GM21576 (cell line): ENCODE data around the gene TRIM62.

Source experiments
- ATAC-seq: cut with Tn5 transposase; IDR thresholded peaks from one replicate; pipeline ENCODE4 v1.9.1; 2021; ENCODE audit warnings: mild to moderate bottlenecking, moderate library complexity; ENCODE audit not compliant: unreplicated experiment

The TRIM62 gene

DNA sequence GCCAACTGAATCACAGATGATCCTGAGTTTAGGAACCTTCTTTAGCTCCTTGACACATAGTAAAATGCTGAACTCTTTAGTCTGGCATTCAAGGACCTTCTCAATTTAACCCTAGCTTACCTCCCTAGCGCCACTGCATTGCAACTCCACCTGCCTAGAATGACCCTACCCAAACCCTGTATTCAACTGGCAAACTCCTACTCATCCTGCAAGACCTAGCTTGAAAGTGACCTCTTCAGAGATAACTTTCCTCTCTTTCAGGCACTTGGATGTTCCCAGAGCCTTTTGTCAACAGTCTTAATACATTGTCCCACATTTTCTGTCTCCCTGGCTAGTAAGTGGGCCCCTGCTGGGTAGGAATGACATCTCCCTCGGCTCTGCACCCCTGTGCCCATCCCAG lies 19.7 kb downstream of the TRIM62 start:
- no peak for ATAC-seq

DNA sequence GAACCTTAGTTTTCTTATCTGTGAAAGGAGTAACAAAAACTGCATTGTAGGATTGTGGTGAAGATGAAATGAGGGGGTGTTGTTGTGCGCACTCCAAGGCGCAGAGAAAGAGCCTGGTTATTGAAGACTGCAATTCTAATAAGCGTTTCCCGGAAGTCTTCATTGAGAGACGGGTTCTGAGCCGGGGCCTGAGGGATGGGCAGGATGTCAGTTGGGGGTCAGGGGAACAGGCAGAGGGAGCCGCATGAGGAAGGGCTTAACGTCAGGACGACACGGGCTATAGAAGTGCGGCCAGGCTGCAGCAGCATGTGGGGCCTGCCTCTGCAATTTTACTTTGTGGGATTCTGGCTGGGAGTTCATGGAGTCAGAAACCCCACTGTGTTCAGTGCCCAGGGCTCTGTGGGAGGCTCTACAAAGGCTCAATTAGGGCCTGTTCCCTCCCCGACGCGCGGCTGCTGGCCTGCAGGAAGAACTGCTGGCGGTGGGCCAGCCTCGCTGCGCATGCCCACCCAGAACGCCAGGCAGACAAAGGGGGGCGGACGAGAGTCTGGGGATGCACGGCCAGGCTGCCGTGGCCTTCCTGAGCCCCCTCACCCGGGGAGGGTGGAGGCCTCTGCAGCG lies 20.7 kb downstream of the TRIM62 start:
- ATAC-seq: no peak

DNA sequence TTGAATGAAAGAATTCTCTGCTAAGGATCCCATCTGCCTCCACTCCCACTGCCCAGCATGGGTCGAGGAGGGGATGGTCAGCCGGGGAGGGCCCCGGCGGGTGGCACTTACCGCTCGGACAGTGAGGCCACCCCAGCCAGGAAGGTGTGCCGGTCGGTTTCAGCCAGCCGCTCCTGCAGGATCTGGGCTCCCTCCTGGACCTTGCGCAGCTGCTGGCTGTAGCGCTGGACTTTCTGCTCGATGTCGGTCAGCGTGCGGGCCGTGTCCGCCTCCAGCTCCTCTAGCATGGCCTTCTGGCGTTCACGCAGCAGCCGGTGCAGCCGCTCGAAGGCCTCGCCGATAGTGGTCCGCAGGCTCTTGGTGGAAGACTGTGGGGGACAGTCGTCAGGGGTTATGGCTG lies 22.3 kb downstream of the TRIM62 start:
- no peak for ATAC-seq

DNA sequence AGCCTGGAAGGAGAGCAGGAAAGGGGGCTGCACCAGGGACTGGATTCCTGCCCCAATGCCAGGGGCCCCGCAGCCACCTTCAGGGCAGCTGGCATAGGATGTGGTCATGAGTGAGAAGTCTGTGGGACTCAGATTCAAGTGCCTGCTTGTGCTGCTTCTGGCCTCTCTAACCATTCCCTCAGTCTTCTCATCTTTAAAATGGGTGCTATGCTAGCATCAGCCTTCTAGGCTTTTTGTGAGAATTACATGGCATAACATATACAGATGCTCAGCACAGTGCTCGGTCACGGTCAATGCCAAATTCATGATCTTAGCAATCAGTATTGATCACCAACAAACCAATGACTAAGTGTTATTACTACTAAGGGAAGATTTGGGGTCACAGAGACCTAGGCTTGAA lies 23.5 kb downstream of the TRIM62 start:
- ATAC-seq: no peak

DNA sequence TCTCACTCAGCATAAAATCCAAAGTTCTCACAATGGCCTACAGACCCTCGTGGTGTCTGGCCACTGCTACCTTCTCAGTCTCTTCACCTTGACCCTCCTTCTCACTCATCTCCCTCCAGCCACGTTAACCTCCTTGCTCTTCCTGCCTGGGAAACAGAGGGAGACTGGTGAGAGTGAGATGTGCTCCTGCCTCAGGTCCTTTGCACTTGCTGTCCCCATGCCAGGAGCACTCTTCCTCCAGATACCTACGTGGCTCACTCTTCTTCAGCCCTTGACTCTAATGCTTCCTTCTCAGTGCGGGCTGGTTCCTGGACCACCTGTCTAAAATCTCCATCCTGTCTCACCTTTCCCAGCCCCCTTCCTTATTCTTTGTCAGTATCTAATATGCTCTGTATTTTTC lies 24.7 kb downstream of the TRIM62 start:
- no peak for ATAC-seq

DNA sequence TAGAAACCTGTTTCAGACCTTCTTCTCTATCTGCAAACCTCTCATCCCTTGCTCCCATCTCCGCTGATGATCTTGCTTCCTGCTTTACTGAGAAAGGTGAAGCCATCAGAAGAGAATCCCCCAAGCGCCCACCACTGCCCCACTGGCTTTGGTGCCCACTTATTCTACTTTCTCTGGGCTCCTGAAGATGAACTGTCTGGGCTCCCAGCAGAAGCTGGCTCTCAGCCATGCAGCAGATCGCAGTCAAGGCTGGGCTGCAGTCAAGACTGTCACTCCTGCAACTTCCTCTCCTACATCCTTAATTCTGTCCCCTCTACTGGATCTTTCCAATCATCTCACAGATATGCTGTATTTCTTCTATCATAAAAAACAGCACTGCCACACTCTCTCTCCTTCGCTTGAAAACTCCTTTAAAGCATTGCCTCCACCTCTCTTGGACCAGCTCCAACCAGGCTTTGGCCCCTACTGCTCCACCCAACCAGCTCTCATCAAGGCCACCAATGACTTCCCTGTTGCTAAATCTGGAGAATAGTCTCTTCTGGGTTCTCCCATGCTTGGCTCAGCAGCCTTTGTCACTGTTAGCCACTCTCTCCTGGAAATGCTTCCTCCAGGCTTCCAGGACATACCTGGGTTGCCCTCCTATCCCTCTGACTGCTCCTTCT lies 25.8 kb downstream of the TRIM62 start:
- ATAC-seq: no peak

DNA sequence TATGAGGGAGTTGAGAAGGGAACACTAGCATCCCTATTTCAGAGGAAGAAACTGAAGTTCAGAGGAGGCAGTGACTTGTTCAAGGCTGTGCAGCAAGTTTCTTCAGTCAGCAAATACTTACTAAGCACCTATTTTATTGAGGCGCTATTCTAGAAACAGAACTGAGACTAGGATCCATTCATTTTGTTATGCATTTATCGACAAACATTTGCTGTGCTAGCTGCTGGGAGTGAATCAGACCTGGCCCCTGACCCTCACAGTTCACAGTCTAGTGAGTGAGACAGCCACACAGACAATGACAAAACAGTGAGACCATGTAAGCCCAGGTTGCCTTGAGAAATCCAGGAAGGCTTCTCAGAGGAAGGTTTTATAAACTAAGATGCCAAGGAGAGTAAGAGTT lies 28.2 kb downstream of the TRIM62 start:
- ATAC-seq: no peak

DNA sequence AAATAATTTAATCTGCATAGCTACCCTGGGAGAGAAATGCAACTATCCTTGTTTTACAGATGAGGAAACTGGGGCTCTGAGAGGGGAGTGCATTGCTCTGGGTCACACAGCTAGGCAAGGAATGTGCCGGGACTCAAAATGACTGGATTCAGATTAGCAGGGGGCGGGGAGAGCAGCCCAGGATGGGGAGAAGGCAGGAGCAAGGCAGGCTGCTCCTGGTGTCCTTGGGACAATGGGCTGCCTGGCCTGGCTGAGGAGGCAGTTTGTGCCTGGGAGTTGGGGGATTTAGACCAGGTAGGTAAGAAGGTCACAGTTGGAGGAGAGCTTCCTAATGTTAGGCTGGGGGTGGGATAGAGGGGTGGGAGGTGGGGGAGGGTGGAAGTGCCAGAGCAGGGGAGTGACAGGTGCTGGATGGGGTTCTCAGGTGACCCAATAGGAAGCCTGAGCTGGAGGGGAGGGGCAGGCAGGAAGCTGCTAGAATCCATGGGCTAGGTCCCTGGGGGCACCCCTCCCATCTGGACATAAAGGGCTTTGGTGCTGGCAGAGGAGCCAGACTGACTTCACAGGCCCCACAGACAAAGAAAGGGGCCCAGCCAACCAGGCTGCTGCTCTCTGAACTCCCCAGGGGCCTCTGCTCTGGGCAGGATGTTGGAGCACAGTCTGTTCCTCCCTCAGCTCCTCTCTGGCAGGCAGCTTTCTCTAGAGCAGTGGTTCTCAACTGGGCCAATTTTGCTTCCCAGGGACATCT lies 29.0 kb downstream of the TRIM62 start:
- no peak for ATAC-seq

DNA sequence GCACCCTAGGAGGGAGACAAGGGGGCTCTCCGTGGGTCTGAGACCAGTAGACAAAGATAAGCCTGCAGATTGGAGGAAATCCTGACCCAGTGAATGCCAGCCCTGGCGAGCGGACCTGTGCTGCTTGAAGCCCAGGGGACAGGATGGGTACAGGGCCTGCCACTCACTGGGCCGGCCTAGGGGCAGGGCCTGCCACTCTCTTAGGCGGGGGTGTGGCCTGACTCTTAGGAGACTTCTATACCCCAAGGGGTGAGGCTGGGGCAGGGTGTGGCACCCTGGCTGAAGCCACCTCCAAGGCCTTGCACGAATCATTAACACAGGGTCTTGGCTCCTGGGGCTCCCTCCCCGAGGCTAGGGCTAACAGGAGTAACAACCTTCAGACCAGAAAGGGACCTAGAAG lies 30.7 kb downstream of the TRIM62 start:
- no peak for ATAC-seq

DNA sequence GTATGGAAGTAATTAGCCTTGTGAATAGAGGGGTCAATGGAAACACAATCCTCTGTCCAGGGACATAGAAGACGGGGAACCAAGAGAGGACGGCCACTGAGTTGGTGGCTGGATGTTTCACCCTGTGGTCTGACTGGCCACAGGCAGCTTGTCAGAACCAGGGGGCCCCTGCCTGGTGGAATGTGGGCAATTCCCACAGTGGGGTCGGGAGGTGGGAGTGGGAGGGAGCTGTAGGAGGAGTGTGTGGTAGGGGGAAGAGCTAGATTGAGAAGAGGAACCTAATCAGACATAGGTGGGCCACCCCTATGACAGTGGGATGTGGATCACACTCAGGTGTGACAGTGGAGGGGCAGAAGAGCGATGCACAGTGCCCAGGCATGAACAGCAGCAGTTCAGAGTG lies 31.3 kb downstream of the TRIM62 start:
- ATAC-seq: no peak

DNA sequence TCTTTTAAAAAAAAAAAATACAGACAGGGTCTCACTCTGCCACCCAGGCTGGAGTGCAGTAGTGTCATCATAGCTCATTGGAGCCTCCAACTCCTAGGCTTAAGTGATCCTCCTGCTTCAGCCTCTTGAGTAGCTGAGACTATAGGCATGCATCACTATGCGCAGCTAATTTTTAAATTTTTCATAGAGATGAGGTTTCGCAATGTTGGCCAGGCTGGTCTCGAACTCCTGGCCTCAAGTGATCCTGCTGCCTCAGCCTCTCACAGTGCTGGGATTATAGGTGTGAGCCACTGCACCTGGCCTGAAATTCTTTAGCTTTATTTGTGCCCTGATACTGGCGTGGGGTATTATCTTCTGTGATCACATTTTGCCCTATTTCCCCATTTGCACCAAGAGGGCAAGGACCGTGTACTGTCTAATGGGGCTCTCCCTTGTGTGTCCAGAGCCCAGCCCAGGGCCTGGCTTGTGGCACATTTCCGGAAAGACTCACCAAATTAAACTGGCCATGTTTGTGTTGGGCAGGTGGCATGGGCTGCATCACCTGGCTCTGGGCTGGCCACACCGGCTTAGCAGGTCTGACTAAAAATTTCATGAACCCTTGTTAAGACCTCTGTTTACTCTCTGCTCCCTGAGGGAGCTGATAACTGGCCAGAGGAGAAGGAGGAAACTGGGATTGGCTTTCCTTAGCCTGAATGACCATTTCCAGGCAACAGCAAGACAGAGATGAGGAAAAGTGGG lies 32.2 kb downstream of the TRIM62 start:
- no peak for ATAC-seq

DNA sequence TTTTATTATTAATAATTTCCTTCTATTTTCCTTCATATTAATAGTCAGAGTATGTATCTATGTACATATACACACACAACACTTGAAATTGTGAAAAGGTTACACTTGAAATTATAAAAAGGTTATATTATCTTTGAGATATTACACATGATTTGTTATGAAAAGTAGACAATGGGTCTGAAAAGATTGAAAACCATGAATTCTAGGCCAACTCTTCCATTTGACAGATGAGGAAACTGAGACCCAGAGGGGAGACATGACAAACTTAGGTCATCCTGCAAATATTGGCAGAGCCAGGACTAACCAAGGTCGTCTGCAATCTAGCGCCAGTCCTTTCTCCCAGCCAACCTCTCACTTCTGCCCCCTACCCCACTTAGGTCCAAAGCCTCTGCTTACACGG lies 33.2 kb downstream of the TRIM62 start:
- ATAC-seq: no peak

DNA sequence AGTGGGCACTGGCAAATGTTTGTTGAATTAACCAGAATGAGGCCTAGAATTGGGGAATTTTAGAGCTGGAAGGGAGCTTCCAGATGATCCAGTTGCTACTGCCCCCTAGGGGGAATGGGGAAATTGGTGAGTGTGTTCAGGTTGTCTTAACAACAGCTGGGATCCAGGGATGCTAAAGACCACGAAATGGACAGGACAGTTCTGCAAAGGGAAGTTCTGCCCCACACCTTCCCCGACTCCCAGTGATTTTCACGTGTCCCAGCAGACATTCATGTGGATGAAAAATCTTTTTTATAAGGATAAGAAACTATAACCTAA lies 33.9 kb downstream of the TRIM62 start:
- no peak for ATAC-seq

DNA sequence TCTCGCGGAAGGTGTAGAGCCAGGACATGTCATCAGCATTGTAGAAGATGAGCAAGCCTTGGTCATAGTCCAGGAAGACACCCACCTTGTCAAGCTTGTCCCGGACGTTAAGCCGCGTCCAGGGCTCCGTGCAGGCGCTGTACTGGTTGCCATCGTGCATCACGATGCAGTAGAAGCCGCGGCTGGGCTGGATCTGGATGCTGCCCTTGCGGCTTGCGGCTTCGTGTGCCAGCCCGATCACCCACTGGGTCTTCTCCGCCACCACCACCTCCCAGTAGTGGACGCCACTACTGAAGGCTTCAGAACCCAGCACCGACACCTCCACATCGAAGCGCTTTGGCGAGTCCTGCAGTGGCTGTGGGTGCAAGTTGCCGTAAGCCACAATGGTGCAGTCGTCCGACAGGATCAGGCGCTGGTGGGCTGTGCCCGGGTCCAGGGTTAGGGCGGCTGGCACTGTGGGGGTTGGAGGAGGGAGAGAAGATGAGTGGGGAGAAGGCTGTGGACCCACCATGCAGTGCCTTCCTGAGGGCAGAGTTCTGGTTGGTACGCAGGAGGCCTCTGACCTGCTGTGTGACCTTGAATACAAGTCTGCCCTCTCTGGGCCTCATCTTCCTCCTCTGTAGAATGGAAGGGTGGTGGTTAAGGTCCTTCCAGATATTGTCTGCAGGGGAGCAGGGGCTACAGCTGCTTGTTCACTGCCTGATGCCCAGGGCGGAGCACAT lies 34.4 kb downstream of the TRIM62 start:
- ATAC-seq: no peak

DNA sequence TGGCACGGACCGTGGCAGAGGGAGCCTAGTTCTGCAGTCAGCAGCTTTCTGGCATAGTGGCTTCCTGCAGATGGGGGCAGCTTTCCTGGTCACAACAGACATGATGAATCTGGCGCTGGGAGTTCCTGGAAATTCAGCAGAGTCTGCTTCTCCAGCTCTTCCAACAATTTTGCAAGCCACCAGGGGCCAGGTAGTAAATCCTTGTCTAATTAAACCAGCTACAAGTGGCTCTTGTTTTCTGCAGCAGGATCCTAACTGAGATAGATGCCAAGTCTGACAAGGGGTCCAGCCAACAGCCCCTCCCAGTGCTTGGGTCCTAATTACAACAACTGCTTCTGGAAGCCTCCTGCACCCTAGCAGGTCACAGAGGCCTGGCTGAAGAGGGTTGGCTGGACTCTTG lies 35.8 kb downstream of the TRIM62 start:
- ATAC-seq: no peak

DNA sequence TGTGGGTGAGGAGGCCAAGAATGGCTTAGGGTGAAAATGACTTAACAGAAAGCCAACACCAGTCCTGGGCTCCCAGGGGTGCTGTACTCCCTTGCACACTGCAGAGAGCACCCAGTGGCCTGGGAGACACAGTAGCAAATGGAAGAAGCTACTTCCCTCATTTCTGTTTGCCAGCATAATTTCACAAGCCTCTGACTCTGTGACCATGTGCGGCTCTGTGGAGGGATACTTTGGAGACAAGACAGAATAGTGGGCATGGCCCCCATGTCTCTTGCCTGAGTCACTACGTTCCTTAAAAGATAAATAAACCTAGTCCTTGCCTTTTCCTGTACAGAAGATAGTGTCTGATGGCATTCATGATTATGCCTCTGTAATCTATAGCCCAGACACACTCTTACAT lies 38.1 kb downstream of the TRIM62 start:
- no peak for ATAC-seq

DNA sequence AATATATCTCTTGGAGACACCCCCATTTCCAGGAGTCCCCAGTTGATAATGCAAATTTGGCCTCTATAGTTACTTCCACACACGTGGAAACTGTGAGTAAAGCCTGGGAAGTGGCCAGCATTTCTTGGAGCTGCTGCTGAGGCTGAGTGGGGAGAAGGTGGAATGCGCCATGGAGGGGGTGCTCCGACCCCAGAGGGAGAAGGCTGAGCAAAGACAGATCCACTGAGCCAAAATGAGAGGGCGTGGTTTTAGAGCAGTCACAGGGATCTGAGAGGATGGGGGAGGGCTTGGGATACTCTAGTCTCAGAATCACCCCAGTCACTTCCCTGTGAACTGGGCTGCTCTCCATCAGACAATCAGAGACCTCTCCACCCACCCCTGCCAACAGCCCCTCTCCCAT lies 38.7 kb downstream of the TRIM62 start:
- ATAC-seq: no peak

DNA sequence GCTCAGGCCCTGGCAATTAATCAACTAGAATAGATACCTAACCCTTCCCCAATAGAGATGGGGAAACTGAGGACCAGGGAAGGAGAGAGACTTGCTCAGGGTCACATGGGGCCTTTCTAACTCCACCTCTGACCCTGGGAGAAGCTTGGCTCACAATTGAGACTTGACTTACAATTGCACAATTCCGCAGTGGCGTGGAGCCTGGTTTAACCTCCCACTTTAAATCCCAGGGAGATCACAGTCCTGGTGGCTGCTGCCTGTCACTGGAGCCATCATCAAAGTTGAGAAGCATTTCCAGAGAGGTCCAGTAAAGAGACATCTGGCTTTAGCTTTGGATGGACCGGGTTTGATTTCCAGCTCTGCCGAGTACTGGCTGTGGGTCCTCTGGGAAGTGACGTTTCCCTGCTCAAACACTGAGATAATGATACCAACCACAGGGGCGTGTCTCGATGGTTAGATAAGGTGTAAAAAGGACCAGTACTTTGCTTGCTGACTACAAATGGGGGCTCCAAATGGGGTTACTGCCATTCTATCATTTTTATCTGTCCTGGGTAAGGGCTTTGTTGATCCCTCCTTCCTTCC lies 39.3 kb downstream of the TRIM62 start:
- no peak for ATAC-seq

DNA sequence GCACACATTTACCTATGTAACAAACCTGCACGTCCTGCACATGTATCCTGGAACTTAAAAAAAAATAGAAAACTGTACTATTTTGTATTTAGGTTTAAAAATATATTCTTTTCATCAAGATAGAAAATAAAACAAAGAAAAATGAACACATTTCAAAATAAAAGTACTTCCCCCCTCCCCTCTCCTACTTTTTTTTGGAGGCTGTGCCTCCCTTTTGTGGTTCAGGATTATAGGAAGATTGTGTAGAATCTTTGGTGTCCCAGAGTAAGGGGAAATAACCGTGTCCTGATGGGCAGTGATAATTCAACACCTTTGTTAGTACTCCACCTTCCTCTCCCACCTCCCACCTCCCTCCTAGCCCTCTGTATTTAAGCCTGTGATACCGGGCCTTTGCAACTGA lies 40.1 kb downstream of the TRIM62 start:
- ATAC-seq: no peak

DNA sequence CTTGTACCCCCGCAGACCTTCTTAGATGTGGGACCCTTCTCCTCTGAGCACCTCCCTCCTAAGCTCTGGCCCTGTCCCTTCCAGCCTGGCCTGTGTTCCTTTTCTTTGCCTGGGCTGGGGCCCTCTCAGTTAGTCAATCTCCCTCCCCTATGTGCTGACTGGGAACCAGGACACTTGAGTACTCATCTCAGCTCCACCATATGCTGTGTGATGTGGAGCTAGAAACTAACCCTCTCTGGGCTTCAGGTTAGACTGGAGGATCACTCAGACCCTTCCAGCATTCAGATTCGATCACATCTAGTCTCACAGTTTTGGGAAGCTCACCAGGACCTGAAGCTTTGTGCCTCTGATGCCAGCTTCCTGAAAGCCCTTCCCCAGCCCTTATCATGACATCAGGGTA lies 40.6 kb downstream of the TRIM62 start:
- ATAC-seq: no peak
